Endothelial cell of umbilical vein (primary cell): ENCODE results near the gene SEBOX. TPM values are rescaled to one million over a fixed set of nuclear protein-coding genes. Genes with fewer than 3 reads are reported as not detected.

Experiments
- BruUV-seq: library from RNA; stranded (reverse); fragments of 400-500 nt; replicated peaks from 2 replicates; lab custom pipeline; 2021; lab: Mats Ljungman, UMichigan
- CTCF ChIA-PET: fragments of 300-600, 350-600 bp; sonication (Branson Sonifier 250); formaldehyde crosslinking; loops from one replicate; lab custom pipeline; 2021; ENCODE audit warnings: antibody characterized with exemption, inconsistent platforms; lab: Charles Lee
- POLR2A ChIA-PET: fragments of 300-600, 350-600 bp; sonication (Branson Sonifier 250); formaldehyde crosslinking; loops from one replicate; lab custom pipeline; 2021; ENCODE audit warnings: antibody characterized with exemption, inconsistent platforms; lab: Charles Lee
- DNase-seq: peaks from one replicate; pipeline ENCODE4 v3.0.0-alpha.2; 2011; ENCODE audit warnings: low read depth, low spot score
- FAIRE-seq: peaks from 2 replicates; lab custom pipeline; 2011; peaks lifted over from hg19 to GRCh38; lab: Jason Lieb, UNC
- H2AFZ ChIP-seq: 2 replicates; pipeline ENCODE4 v1.6.0; 2012; ENCODE audit warnings: low read depth, low read length, control low read depth, inconsistent platforms
- H3K27ac ChIP-seq: 2 replicates; pipeline ENCODE4 v1.5.1; 2011; ENCODE audit warnings: low read depth, mild to moderate bottlenecking, control low read depth, low read length, moderate library complexity; ENCODE audit not compliant: insufficient read depth
- H3K27me3 ChIP-seq, 2 experiments: 2 replicates each; pipeline versions ENCODE4 v1.6.0 to v1.6.1; 2011; ENCODE audit warnings: low read length in 2 of 2, mixed read lengths in 1 of 2; ENCODE audit not compliant: control insufficient read depth in 2 of 2, insufficient read depth in 2 of 2
- H3K36me3 ChIP-seq, 2 experiments: 2 replicates in 1 of 2; 3 replicates in 1 of 2; pipeline ENCODE4 v1.5.1; 2011; ENCODE audit warnings: low read length in 2 of 2, mild to moderate bottlenecking in 1 of 2, moderate library complexity in 1 of 2; ENCODE audit not compliant: control insufficient read depth in 2 of 2, insufficient read depth in 2 of 2; ENCODE audit errors: extremely low read depth in 1 of 2
- H3K4me1 ChIP-seq: 3 replicates; pipeline ENCODE4 v1.5.1; 2011; ENCODE audit warnings: mild to moderate bottlenecking, low read length; ENCODE audit not compliant: control insufficient read depth, insufficient read depth; ENCODE audit errors: extremely low read depth
- H3K4me2 ChIP-seq: 2 replicates; pipeline ENCODE4 v1.6.1; 2011; ENCODE audit warnings: low read length, control low read depth, mixed read lengths; ENCODE audit not compliant: insufficient read depth
- H3K4me3 ChIP-seq, 3 experiments: fragments of 200-600 bp in 1 of 3; sonication (generic), shearing (Covaris generic) in 1 of 3; replicated peaks in 1 of 3; 2 replicates each; pipeline ENCODE4 v1.5.1; 2011 to 2016; ENCODE audit warnings: control low read depth in 3 of 3, low read length in 3 of 3, mild to moderate bottlenecking in 2 of 3, inconsistent platforms in 1 of 3, low read depth in 1 of 3, moderate library complexity in 1 of 3; ENCODE audit not compliant: insufficient read depth in 1 of 3
- H3K79me2 ChIP-seq: 2 replicates; pipeline ENCODE4 v1.6.0; 2012; ENCODE audit warnings: low read length, inconsistent platforms; ENCODE audit not compliant: control insufficient read depth, insufficient read depth
- H3K9ac ChIP-seq: replicated peaks from 2 replicates; pipeline ENCODE3; 2011; ENCODE audit warnings: low read length, control low read depth; ENCODE audit not compliant: insufficient read depth; ENCODE audit errors: extremely low read depth
- H3K9me1 ChIP-seq: replicated peaks from 3 replicates; pipeline ENCODE4 v1.6.0; 2011; ENCODE audit warnings: mild to moderate bottlenecking, low read length; ENCODE audit not compliant: control insufficient read depth, insufficient read depth; ENCODE audit errors: extremely low read depth
- H3K9me3 ChIP-seq: replicated peaks from 2 replicates; pipeline ENCODE4 v1.5.1; 2012; ENCODE audit warnings: low read length, inconsistent platforms; ENCODE audit not compliant: control insufficient read depth, insufficient read depth
- H4K20me1 ChIP-seq: replicated peaks from 2 replicates; pipeline ENCODE3; 2011; ENCODE audit warnings: mild to moderate bottlenecking, low read length; ENCODE audit not compliant: control insufficient read depth, insufficient read depth; ENCODE audit errors: extremely low read depth
- CTCF ChIP-seq, 2 donors: IDR thresholded peaks; 1 replicate in 1 of 2; 2 replicates in 1 of 2; pipeline ENCODE4 v1.5.1; 2011; ENCODE audit warnings: low read length in 2 of 2, mild to moderate bottlenecking in 2 of 2, moderate library complexity in 2 of 2, control low read depth in 1 of 2, inconsistent platforms in 1 of 2, low read depth in 1 of 2; ENCODE audit not compliant: insufficient read depth in 1 of 2; ENCODE audit errors: extremely low read depth in 1 of 2
- EZH2 ChIP-seq: IDR thresholded peaks from 2 replicates; pipeline ENCODE4 v1.6.1; 2012; ENCODE audit warnings: borderline replicate concordance, low read depth, mild to moderate bottlenecking, moderate library complexity, low read length, inconsistent platforms; ENCODE audit not compliant: severe bottlenecking
- FOS ChIP-seq: IDR thresholded peaks from 2 replicates; pipeline ENCODE4 v1.6.1; 2011; ENCODE audit warnings: mild to moderate bottlenecking, low read length, moderate library complexity, borderline replicate concordance; ENCODE audit not compliant: insufficient read depth
- GATA2 ChIP-seq: IDR thresholded peaks from 2 replicates; pipeline ENCODE4 v1.7.0; 2011; ENCODE audit warnings: low read depth, mild to moderate bottlenecking, moderate library complexity, mixed read lengths, low read length; ENCODE audit not compliant: insufficient read length, insufficient read depth
- JUN ChIP-seq: IDR thresholded peaks from 2 replicates; pipeline ENCODE4 v1.6.1; 2011; ENCODE audit warnings: borderline replicate concordance, low read depth; ENCODE audit not compliant: insufficient read length, insufficient read depth
- MAX ChIP-seq: IDR thresholded peaks from 2 replicates; pipeline ENCODE4 v1.6.1; 2011; ENCODE audit not compliant: insufficient read depth, insufficient read length
- MYC ChIP-seq: IDR thresholded peaks from one replicate; pipeline ENCODE4 v1.6.1; 2011; ENCODE audit warnings: mild to moderate bottlenecking, low read depth, low read length
- POLR2A ChIP-seq: IDR thresholded peaks from 2 replicates; pipeline ENCODE4 v1.6.1; 2012; ENCODE audit warnings: low read depth, mild to moderate bottlenecking, control low read depth, low read length
- POLR2AphosphoS5 ChIP-seq: IDR thresholded peaks from 2 replicates; pipeline ENCODE4 v1.6.1; 2012; ENCODE audit warnings: low read depth, mild to moderate bottlenecking, control low read depth, low read length, moderate library complexity; ENCODE audit not compliant: insufficient read depth
- dilution Hi-C: fragments of 300-500 bp; cut with MboI; formaldehyde crosslinking; loops from one replicate; pipeline ENCODE4 v1.15.0; 2019; ENCODE audit warnings: low sequenced_read_pairs; ENCODE audit not compliant: extremely low pct_ligation_motif_present
- intact Hi-C: fragments of 100-400 bp; cut with micrococcal nuclease; formaldehyde crosslinking; loops from one replicate; pipeline ENCODE4 v1.10.0; 2022
- polyA plus RNA-seq, 4 experiments: library from polyadenylated mRNA; depleted of rRNA in 3 of 4; stranded (reverse) in 3 of 4; unstranded in 1 of 4; fragments of >200 nt; gene quantifications; 2 replicates each; pipeline versions ENCODE4 v1.2.1 to v1.2.3, GENCODE V29; 2011 to 2012; ENCODE audit warnings: missing spikeins in 1 of 4
- total RNA-seq: library from RNA; stranded (reverse); gene quantifications from 2 replicates; pipeline ENCODE4 v1.2.3, GENCODE V29; 2021

Gene SEBOX
- total and polyA plus RNA-seq, 2 donors (not counting 3 experiments of a cell fraction or from before 2014, with no cell fraction given) = not detected

- DNase-seq (no peak), FAIRE-seq (peak; percentile 24)
- Histone ChIP-seq H3K79me2 (peaks cover 38% of the 10 kb centered on the region), H3K9me1 (no peaks in the 10 kb centered on the region), H3K4me2 (no peak overlapping the region), H3K27ac (no peak overlapping the region), H3K9me3 (no peaks in the 10 kb centered on the region), H3K4me1 (peaks cover 33% of the 10 kb centered on the region), H3K4me3 (no peak overlapping the region), H4K20me1 (no peaks in the 10 kb centered on the region), H3K36me3 (peaks cover 20 to 48% of the 10 kb centered on the region in 2 experiments), H3K9ac (no peak overlapping the region), H3K27me3 (no peaks in the 10 kb centered on the region), H2AFZ (no peak overlapping the region)
- TF ChIP-seq CTCF (IDR thresholded peaks at IDR 0.05; ENCODE audit: extremely low read depth in 1 of 2, insufficient read depth in 1 of 2, low read depth in 1 of 2, low read length in 2 of 2) = no peak
- no peak for TF ChIP-seq MAX
- TF ChIP-seq EZH2 = no peak
- no peak for TF ChIP-seq FOS
- TF ChIP-seq POLR2AphosphoS5 = no peak
- no peak for TF ChIP-seq GATA2
- TF ChIP-seq JUN = no peak
- no peak for TF ChIP-seq POLR2A
- TF ChIP-seq MYC = no peak
- POLR2A ChIA-PET = no interaction called here
- dilution Hi-C loops = no loop called here
- intact Hi-C loops = no loop called here
- no TSS peak for BruUV-seq
- CTCF ChIA-PET = no interaction called here
Observed at GRCh38 chr17:28340374-28340773, 24.6 kb downstream of the SEBOX start.
